Stomach (tissue), 9 donors: Measurements from ENCODE around the gene NEU4. TPM values are rescaled to one million over a fixed set of nuclear protein-coding genes. Genes with fewer than 3 reads are reported as not detected.
"Not testable (repeated sequence)": the region's sequence is repeated elsewhere in the genome, so short reads cannot be mapped to it uniquely, and the experiment has no call there.

ENCODE experiments used
- DNase-seq, 2 donors: peaks; one replicate each; pipeline versions ENCODE4 v3.0.0 to v3.0.0-alpha.2; 2013 to 2019
- H3K27ac ChIP-seq, 5 donors: fragments of 200-600 bp in 4 of 5; sonication (generic) in 4 of 5; one replicate each; pipeline ENCODE4 v1.5.1; 2013 to 2019; ENCODE audit warnings: mild to moderate bottlenecking in 1 of 5, moderate library complexity in 1 of 5
- H3K27me3 ChIP-seq, 3 donors: fragments of 200-600 bp; sonication (generic); one replicate each; pipeline ENCODE4 v1.5.1; 2017 to 2019; ENCODE audit warnings: mixed run types in 1 of 3
- H3K36me3 ChIP-seq, 4 donors: fragments of 200-600 bp; sonication (generic); 1 replicate in 3 of 4; 2 replicates in 1 of 4; pipeline ENCODE4 v1.5.1; 2016 to 2019
- H3K4me1 ChIP-seq, 4 donors: fragments of 200-600 bp; sonication (generic); one replicate each; pipeline ENCODE4 v1.5.1; 2016 to 2019
- H3K4me3 ChIP-seq, 4 donors: fragments of 200-600 bp; sonication (generic) in 3 of 4; one replicate each; pipeline ENCODE4 v1.5.1; 2016 to 2019; ENCODE audit warnings: mild to moderate bottlenecking in 1 of 4
- H3K9me3 ChIP-seq, 4 donors: fragments of 200-600 bp; sonication (generic); one replicate each; pipeline ENCODE4 v1.5.1; 2016 to 2019
- EP300 ChIP-seq: sonication (generic); formaldehyde crosslinking; IDR thresholded peaks from one replicate; pipeline ENCODE4 v1.6.1; 2017; ENCODE audit warnings: antibody characterized with exemption
- POLR2A ChIP-seq, 4 donors: fragments of 450-650 bp; IDR thresholded peaks; one replicate each; pipeline ENCODE4 v1.6.1; 2016; ENCODE audit warnings: antibody characterized with exemption in 4 of 4, control low read depth in 2 of 4, mild to moderate bottlenecking in 1 of 4, moderate library complexity in 1 of 4
- POLR2AphosphoS5 ChIP-seq, 3 donors: sonication (generic); formaldehyde crosslinking; IDR thresholded peaks; one replicate each; pipeline ENCODE4 v1.6.1; 2016; ENCODE audit warnings: antibody characterized with exemption in 3 of 3
- WGBS, 5 donors: extraction: QIAGEN DNeasy Blood & Tissue Kit in 3 of 5; methylation state at CpG; one replicate each; pipeline versions ENCODE4 v1.1.5 to v1.1.7; 2013 to 2018; 5-methylcytosine and 5-hydroxymethylcytosine counted together
- intact Hi-C: fragments of 100-400 bp; cut with DNase I; formaldehyde crosslinking; loops from one replicate; pipeline ENCODE4 v1.15.1; 2023; ENCODE audit warnings: low total_unique reads
- polyA plus RNA-seq, 3 donors: library from polyadenylated mRNA; stranded (reverse); fragments of 200-250 nt; gene quantifications; one replicate each; pipeline ENCODE4 v1.2.3, GENCODE V29; 2013
- total RNA-seq, 5 donors: library from RNA; depleted of rRNA; stranded (reverse); fragments of >200 nt; gene quantifications; one replicate each; pipeline versions ENCODE4 v1.1.0 to v1.2.3, GENCODE V29; 2014 to 2016
- TF ChIP-seq, protein P1 (sequence below), 7 experiments: fragments of 450-650 bp in 4 of 7; fragments of 200-600 bp in 3 of 7; sonication (generic) in 3 of 7; IDR thresholded peaks; one replicate each; pipeline ENCODE4 v1.5.1; 2016 to 2019; ENCODE audit warnings: antibody characterized with exemption in 7 of 7, control low read depth in 2 of 7, mild to moderate bottlenecking in 1 of 7
- donor health status: healthy with polysubstance abuse.
- donor health status: Bipolar disorder and iron deficiency.
- donor health status: healthy.

NEU4 gene
- total and polyA plus RNA-seq, 8 donors, result 0.08 to 415 TPM; not detected in 6

DNA sequence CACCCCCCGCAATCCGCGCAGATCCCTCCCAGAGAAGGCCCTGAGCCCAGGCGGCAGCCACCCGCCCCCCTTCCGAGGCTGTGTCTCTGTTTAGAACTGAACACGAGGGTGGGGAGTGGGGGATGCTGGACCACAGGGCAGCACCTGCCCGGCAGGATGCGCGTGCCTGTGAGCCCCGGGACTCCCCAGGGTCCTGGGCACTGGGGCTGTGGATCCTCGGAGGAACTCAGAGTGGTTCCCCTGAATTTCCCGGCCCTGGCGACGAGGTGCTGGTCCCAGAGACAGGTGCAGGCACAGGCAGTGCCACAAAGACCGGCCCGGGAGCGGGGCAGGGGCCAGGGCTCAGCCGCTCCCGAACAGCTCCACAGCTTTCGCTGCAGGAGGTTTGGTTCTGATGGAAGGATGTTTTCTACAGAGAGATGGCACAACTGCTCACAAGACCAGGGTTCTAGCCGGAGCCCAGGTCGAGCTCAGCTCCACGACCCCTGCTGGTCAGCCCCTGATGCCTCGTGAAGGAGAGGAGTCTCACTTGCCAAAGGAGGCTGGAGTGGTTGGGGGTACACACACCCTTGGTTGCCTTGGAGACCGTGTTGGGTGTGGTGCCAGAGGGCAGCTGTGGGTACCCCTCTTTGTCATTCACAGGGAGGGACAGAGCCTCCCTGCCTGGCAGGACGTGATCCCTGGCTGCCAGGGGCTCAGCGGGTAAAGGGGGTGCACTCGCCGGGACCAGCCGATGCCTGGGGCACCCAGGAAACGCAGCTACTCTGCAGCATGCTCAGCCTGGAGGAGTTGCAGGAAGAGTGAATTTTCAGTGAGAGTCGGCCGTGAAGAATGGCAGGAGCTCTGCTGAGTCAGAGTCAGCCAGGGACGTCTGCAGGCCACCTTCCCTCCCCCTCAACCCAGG is 4.4 kb upstream of the NEU4 start:
- no peak for TF ChIP-seq EP300
- TF ChIP-seq, protein P1, sequence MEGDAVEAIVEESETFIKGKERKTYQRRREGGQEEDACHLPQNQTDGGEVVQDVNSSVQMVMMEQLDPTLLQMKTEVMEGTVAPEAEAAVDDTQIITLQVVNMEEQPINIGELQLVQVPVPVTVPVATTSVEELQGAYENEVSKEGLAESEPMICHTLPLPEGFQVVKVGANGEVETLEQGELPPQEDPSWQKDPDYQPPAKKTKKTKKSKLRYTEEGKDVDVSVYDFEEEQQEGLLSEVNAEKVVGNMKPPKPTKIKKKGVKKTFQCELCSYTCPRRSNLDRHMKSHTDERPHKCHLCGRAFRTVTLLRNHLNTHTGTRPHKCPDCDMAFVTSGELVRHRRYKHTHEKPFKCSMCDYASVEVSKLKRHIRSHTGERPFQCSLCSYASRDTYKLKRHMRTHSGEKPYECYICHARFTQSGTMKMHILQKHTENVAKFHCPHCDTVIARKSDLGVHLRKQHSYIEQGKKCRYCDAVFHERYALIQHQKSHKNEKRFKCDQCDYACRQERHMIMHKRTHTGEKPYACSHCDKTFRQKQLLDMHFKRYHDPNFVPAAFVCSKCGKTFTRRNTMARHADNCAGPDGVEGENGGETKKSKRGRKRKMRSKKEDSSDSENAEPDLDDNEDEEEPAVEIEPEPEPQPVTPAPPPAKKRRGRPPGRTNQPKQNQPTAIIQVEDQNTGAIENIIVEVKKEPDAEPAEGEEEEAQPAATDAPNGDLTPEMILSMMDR (IDR thresholded peaks at IDR 0.05), result no peak
- TF ChIP-seq POLR2A (IDR thresholded peaks at IDR 0.05), result no peak
- no peak for TF ChIP-seq POLR2AphosphoS5 (IDR thresholded peaks at IDR 0.05)
- peak overlapping the region; percentile 44 to 61 (median 51) for H3K4me3 ChIP-seq
- peaks cover 8 to 51% (median 25%) of the 10 kb centered on the region in 3 donors for H3K27me3 ChIP-seq
- peaks cover 15 to 22% (median 21%) of the 10 kb centered on the region in 4 donors for H3K4me1 ChIP-seq
- H3K27ac ChIP-seq, result peak overlapping the region in 2 of 5 donors; percentile 5 to 7
- 21 to 27% (median 27%) methylated on average over 10 to 35 of the region's 35 CpGs for WGBS, 5 donors
- peak in 1 of 2 donors; percentile 30 for DNase-seq
- intact Hi-C loops, result no loop called here
- H3K36me3 ChIP-seq, result no peaks in the 10 kb centered on the region
- H3K9me3 ChIP-seq, result no peaks in the 10 kb centered on the region

DNA sequence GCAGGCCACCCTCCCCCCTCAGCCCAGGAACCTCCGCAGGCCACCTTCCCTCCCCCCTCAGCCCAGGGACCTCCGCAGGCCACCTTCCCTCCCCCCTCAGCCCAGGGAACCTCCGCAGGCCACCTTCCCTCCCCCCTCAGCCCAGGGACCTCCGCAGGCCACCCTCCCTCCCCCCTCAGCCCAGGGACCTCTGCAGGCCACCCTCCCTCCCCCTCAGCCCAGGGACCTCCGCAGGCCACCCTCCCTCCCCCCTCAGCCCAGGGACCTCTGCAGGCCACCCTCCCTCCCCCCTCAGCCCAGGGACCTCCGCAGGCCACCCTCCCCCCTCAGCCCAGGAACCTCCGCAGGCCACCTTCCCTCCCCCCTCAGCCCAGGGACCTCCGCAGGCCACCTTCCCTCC is 2.8 kb upstream of the NEU4 start:
- DNase-seq, H3K27ac ChIP-seq, H3K36me3 ChIP-seq, H3K4me3 ChIP-seq, intact Hi-C loops, H3K9me3 ChIP-seq: not testable (repeated sequence)
- WGBS, 5 donors, result 6 to 33% methylated on average over 1 of the region's 8 CpGs; no CpG with 5 or more reads in 3 of the 5 donors
- Histone ChIP-seq H3K4me1 (peaks cover 15 to 22% (median 21%) of the 10 kb centered on the region in 4 donors), H3K27me3 (peaks cover 8 to 38% (median 25%) of the 10 kb centered on the region in 3 donors)

DNA sequence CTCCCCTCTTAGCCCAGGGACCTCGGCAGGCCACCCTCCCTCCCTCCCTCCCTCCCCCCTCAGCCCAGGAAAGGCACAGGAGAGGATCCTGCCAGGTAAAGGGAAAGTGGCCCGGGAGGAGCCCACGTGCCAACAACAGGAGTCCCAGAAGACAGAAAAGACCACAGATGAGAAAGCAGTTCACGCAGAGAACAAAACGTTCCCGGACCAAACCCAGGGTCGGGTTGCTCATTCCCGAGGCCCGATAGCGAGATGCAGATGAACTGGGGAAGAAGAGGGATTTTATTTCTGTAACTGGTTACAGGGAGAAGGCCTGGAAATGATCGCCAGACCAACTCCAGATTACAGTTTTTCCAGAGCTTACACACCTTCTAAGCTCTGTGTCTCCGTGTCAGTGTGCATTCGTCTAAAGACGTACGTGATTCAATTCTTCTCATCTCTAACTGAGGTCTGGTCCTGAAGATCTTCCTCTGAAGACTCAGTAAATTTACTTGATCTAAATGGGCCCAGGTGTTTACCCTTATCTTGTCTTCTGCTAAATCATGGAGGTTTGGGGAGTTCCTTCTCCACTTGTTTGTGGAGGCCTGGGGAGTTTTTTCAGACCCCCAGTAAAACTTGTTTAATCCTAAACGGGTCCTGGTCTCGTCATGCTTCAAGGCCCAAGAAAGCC is 807 bp upstream of the NEU4 start:
- 70 to 91% (median 73%) methylated on average over 16 to 17 of the region's 17 CpGs for WGBS, 5 donors
- peak in 1 of 2 donors; percentile 3 for DNase-seq
- intact Hi-C loops, result no loop called here

DNA sequence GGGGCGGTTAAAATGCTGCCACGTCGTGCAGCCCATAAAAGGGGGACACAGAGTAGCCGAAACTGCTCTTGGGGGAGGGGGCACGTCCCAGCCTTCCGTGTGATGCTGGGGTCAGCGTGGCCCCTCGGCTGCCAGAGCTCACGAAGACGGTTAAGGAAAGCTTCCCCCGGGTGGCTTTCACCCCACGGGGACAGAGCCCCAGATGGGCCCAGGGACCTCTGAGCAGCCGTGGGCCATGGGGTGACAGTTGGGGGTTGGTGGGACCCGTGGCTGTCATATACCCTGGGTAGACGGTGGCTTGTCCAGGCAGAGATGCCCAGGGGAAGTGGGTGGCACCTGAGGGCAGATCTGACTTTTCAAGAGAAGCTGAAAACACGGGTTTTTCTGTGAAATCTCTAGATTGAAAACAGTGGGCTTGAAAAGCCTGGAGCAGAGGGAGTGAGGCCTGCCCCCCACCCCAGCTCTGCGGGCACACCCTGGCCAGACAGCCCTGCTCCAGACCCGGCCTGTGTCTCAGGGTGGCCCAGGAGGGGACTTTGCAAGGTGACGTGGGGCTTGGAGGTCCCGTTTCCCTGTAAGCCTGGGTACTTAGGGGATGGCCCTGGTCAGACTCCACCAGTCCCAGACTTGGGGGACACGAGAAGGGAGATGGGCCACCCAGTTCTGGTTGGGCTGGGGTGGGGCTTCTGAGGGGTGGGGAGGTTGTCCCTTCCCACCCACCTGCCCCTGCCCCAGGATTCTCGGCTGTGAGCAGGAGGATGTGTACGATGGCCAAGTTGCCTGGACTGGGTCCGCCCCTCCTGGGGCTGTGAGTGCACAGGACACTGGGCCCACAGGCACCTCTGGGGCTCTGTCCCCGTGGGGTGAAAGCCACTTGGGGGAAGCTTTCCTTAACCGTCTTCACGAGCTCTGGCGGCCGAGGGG is 652 bp downstream of the NEU4 start:
- H3K4me3 ChIP-seq, result no peak overlapping the region
- 71 to 85% (median 79%) methylated on average over 20 to 29 of the region's 29 CpGs for WGBS, 5 donors
- DNase-seq, result no peak
- H3K27me3 ChIP-seq, result peaks cover under 1 to 20% (median 4%) of the 10 kb centered on the region in 3 donors
- intact Hi-C loops, result no loop called here
- peaks cover 0 to 4% (median 3%) of the 10 kb centered on the region in 4 donors for H3K4me1 ChIP-seq
- TF ChIP-seq, protein P1 (IDR thresholded peaks at IDR 0.05), result no peak
- H3K27ac ChIP-seq, result no peak overlapping the region
- H3K36me3 ChIP-seq, result no peaks in the 10 kb centered on the region
- no peaks in the 10 kb centered on the region for H3K9me3 ChIP-seq

More for the DNA sequence above, 807 bp upstream of the NEU4 start:
- no peak overlapping the region for H3K27ac ChIP-seq
- no peak overlapping the region for H3K4me3 ChIP-seq
- H3K27me3 ChIP-seq, result peaks cover 8 to 20% (median 18%) of the 10 kb centered on the region in 3 donors
- H3K4me1 ChIP-seq, result peaks cover 12 to 18% (median 17%) of the 10 kb centered on the region in 4 donors
- no peaks in the 10 kb centered on the region for H3K36me3 ChIP-seq
- TF ChIP-seq POLR2AphosphoS5 (IDR thresholded peaks at IDR 0.05), result no peak
- TF ChIP-seq, protein P1 (IDR thresholded peaks at IDR 0.05), result no peak
- no peak for TF ChIP-seq EP300
- TF ChIP-seq POLR2A (IDR thresholded peaks at IDR 0.05), result no peak
- H3K9me3 ChIP-seq, result no peaks in the 10 kb centered on the region
